Measurements from ENCODE around the gene TEX48. TPM values are rescaled to one million over a fixed set of nuclear protein-coding genes. Genes with fewer than 3 reads are reported as not detected.

The TEX48 gene
- total RNA-seq, 4 donors from 2014 or later = not detected

- H3K4me1 ChIP-seq = peaks cover 0 to 2% (median 0%) of the 10 kb centered on the region in 4 donors
These were observed 29.0 kb downstream of the TEX48 start for GRCh38 chr9:114652776-114653555.

GRCh38 chr9:114643896-114644295 lies 38.1 kb downstream of the TEX48 start:
- Histone ChIP-seq H3K9me3 (peaks cover 0 to 8% (median 0%) of the 10 kb centered on the region in 4 donors), H3K27me3 (no peaks in the 10 kb centered on the region), H3K4me3 (no peak overlapping the region), H3K4me1 (no peaks in the 10 kb centered on the region), H3K27ac (no peak overlapping the region), H3K36me3 (peaks cover 0 to 67% (median 0%) of the 10 kb centered on the region in 3 donors)
- 87 to 91% methylated on average over 5 of the region's 5 CpGs for WGBS, 2 donors
- TF ChIP-seq CTCF (IDR thresholded peaks at IDR 0.05) = no peak
- no peak for TF ChIP-seq EP300 (IDR thresholded peaks at IDR 0.05)
- TF ChIP-seq POLR2A (IDR thresholded peaks at IDR 0.05) = no peak
- DNase-seq (ENCODE audit: low spot score in 2 of 2) = no peak

More at GRCh38 chr9:114652776-114653555, 29.0 kb downstream of the TEX48 start:
- no peak overlapping the region for H3K4me3 ChIP-seq
- H3K9me3 ChIP-seq = peaks cover 0 to 1% (median 0%) of the 10 kb centered on the region in 4 donors
- peaks cover 0 to 4% (median 0%) of the 10 kb centered on the region in 3 donors for H3K36me3 ChIP-seq
- no peaks in the 10 kb centered on the region for H3K27me3 ChIP-seq
- no peak for TF ChIP-seq EP300 (IDR thresholded peaks at IDR 0.05)
- TF ChIP-seq CTCF (IDR thresholded peaks at IDR 0.05) = no peak
- TF ChIP-seq POLR2A (IDR thresholded peaks at IDR 0.05) = no peak
- H3K27ac ChIP-seq = no peak overlapping the region
- DNase-seq (ENCODE audit: low spot score in 2 of 2) = no peak
- 79 to 88% methylated on average over 2 of the region's 2 CpGs for WGBS, 2 donors

- peaks cover 0 to 72% (median 7%) of the 10 kb centered on the region in 3 donors for H3K36me3 ChIP-seq
- 85 to 87% methylated on average over 8 of the region's 8 CpGs for WGBS, 2 donors
- no peak overlapping the region for H3K27ac ChIP-seq
- H3K27me3 ChIP-seq = no peaks in the 10 kb centered on the region
- no peak for DNase-seq (ENCODE audit: low spot score in 2 of 2)
- H3K4me1 ChIP-seq = no peaks in the 10 kb centered on the region
- no peak overlapping the region for H3K4me3 ChIP-seq
- H3K9me3 ChIP-seq = peaks cover 0 to 7% (median 0%) of the 10 kb centered on the region in 4 donors
- TF ChIP-seq POLR2A (IDR thresholded peaks at IDR 0.05) (no peak), EP300 (IDR thresholded peaks at IDR 0.05) (no peak), CTCF (IDR thresholded peaks at IDR 0.05) (no peak)
These were observed 39.0 kb downstream of the TEX48 start for GRCh38 chr9:114643001-114643400.

- DNase-seq (ENCODE audit: low spot score in 2 of 2) = no peak
- no peak overlapping the region for H3K27ac ChIP-seq
- no peak overlapping the region for H3K4me3 ChIP-seq
- H3K9me3 ChIP-seq = no peaks in the 10 kb centered on the region
- 73 to 85% methylated on average over 1 of the region's 1 CpG for WGBS, 2 donors
- no peak for TF ChIP-seq CTCF (IDR thresholded peaks at IDR 0.05)
- no peak for TF ChIP-seq EP300 (IDR thresholded peaks at IDR 0.05)
- no peak for TF ChIP-seq POLR2A (IDR thresholded peaks at IDR 0.05)
- H3K27me3 ChIP-seq = no peaks in the 10 kb centered on the region
- peaks cover 0 to 74% (median 13%) of the 10 kb centered on the region in 3 donors for H3K36me3 ChIP-seq
- no peaks in the 10 kb centered on the region for H3K4me1 ChIP-seq
These were observed 40.0 kb downstream of the TEX48 start for GRCh38 chr9:114641967-114642366.

- H3K4me1 ChIP-seq = no peaks in the 10 kb centered on the region
- TF ChIP-seq POLR2A (IDR thresholded peaks at IDR 0.05) (no peak), CTCF (IDR thresholded peaks at IDR 0.05) (no peak), EP300 (IDR thresholded peaks at IDR 0.05) (no peak)
- no peak overlapping the region for H3K4me3 ChIP-seq
- H3K27ac ChIP-seq = no peak overlapping the region
- DNase-seq (ENCODE audit: low spot score in 2 of 2) = no peak
- 85 to 91% methylated on average over 5 to 8 of the region's 8 CpGs for WGBS, 2 donors
- H3K9me3 ChIP-seq = no peaks in the 10 kb centered on the region
- no peaks in the 10 kb centered on the region for H3K27me3 ChIP-seq
- H3K36me3 ChIP-seq = peaks cover 0 to 87% (median 13%) of the 10 kb centered on the region in 3 donors
These were observed 43.6 kb downstream of the TEX48 start for GRCh38 chr9:114638404-114638803.

All from tibial nerve (tissue), 4 donors.